ENCODE data around the gene DIDO1.

- TF ChIP-seq, protein P1, sequence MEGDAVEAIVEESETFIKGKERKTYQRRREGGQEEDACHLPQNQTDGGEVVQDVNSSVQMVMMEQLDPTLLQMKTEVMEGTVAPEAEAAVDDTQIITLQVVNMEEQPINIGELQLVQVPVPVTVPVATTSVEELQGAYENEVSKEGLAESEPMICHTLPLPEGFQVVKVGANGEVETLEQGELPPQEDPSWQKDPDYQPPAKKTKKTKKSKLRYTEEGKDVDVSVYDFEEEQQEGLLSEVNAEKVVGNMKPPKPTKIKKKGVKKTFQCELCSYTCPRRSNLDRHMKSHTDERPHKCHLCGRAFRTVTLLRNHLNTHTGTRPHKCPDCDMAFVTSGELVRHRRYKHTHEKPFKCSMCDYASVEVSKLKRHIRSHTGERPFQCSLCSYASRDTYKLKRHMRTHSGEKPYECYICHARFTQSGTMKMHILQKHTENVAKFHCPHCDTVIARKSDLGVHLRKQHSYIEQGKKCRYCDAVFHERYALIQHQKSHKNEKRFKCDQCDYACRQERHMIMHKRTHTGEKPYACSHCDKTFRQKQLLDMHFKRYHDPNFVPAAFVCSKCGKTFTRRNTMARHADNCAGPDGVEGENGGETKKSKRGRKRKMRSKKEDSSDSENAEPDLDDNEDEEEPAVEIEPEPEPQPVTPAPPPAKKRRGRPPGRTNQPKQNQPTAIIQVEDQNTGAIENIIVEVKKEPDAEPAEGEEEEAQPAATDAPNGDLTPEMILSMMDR (IDR thresholded peaks at IDR 0.05; ENCODE audit: low read length), result no peak
- TF ChIP-seq EZH2 (optimal IDR thresholded peaks at IDR 0.05; ENCODE audit: low read depth, low read length), result no peak
- no peak for TF ChIP-seq EZH2phosphoT487 (IDR thresholded peaks at IDR 0.05; ENCODE audit: low read length)
Observed at GRCh38 chr20:62914970-62915457, 11.3 kb downstream of the DIDO1 start.
